K562 (cell line): ENCODE data around the gene KIR2DL4. TPM values are rescaled to one million over a fixed set of nuclear protein-coding genes. Genes with fewer than 3 reads are reported as not detected.

ENCODE experiments used
- ATAC-seq: fragments of 200-7000 bp; cut with Tn5 transposase; 3 replicates; pipeline ENCODE4 v1.9.1; 2020; ENCODE audit warnings: moderate library complexity
- BruUV-seq: library from RNA; stranded (reverse); fragments of 400-500 nt; replicated peaks from 2 replicates; lab custom pipeline; 2021; lab: Mats Ljungman, UMichigan
- CTCF ChIA-PET: fragments of 300-600 bp; formaldehyde crosslinking; extraction: SDS; loops from one replicate; lab custom pipeline; 2021; ENCODE audit warnings: low intra/inter-chr PET ratio; lab: Yijun Ruan, JAX
- POLR2A ChIA-PET: fragments of 300-600, 350-650 bp; sonication (Branson Sonifier 250); formaldehyde crosslinking; extraction: SDS; loops from one replicate; lab custom pipeline; 2021; ENCODE audit warnings: antibody characterized with exemption, inconsistent platforms; lab: Yijun Ruan, JAX
- DNase-seq, 4 experiments: peaks; one replicate each; pipeline versions ENCODE4 v3.0.0 to v3.0.0-alpha.2; 2011 to 2018; ENCODE audit warnings: low spot score in 3 of 4, mixed read lengths in 3 of 4; ENCODE audit errors: extremely low read depth in 1 of 4
- FAIRE-seq: peaks from 2 replicates; lab custom pipeline; 2011; peaks lifted over from hg19 to GRCh38; lab: Jason Lieb, UNC
- H2AFZ ChIP-seq: 2 replicates; pipeline ENCODE4 v1.6.0; 2011; ENCODE audit warnings: low read depth, low read length, control low read depth, inconsistent platforms
- H3K27ac ChIP-seq: fragments of 200-600 bp; 3 replicates; pipeline ENCODE4 v1.8.0; 2011; ENCODE audit warnings: low read depth, mild to moderate bottlenecking, control low read depth, inconsistent platforms, low read length, moderate library complexity, mixed read lengths; ENCODE audit errors: extremely low read depth
- H3K27me3 ChIP-seq, 2 experiments: fragments of 300-600 bp in 1 of 2; 2 replicates in 1 of 2; 3 replicates in 1 of 2; pipeline versions ENCODE4 v1.6.0 to v1.8.0; 2011; ENCODE audit warnings: inconsistent platforms in 2 of 2, low read length in 2 of 2, mild to moderate bottlenecking in 1 of 2, mixed read lengths in 1 of 2, moderate library complexity in 1 of 2; ENCODE audit not compliant: control insufficient read depth in 2 of 2, insufficient read depth in 2 of 2
- H3K36me3 ChIP-seq: fragments of 300-600 bp; 3 replicates; pipeline ENCODE4 v1.8.0; 2011; ENCODE audit warnings: mild to moderate bottlenecking, low read length, inconsistent platforms; ENCODE audit not compliant: control insufficient read depth, insufficient read depth
- H3K4me1 ChIP-seq, 2 experiments: fragments of 200-600 bp in 1 of 2; replicated peaks in 1 of 2; 2 replicates in 1 of 2; 3 replicates in 1 of 2; pipeline versions ENCODE4 v1.5.1 to v1.8.0; 2011; ENCODE audit warnings: inconsistent platforms in 2 of 2, low read length in 2 of 2, mild to moderate bottlenecking in 1 of 2, mixed read lengths in 1 of 2, moderate library complexity in 1 of 2; ENCODE audit not compliant: control insufficient read depth in 2 of 2, insufficient read depth in 2 of 2
- H3K4me2 ChIP-seq: 2 replicates; pipeline ENCODE4 v1.6.1; 2011; ENCODE audit warnings: low read length, control low read depth, inconsistent platforms, mixed read lengths; ENCODE audit not compliant: insufficient read depth
- H3K4me3 ChIP-seq: fragments of 200-600 bp; sonication (generic), shearing (Covaris generic); 2 replicates; pipeline ENCODE4 v1.5.1; 2016; ENCODE audit warnings: control low read depth, inconsistent platforms
- H3K79me2 ChIP-seq: fragments of 200-600 bp; 3 replicates; pipeline ENCODE4 v1.8.0; 2011; ENCODE audit warnings: low read length, inconsistent platforms; ENCODE audit not compliant: control insufficient read depth, insufficient read depth
- H3K9ac ChIP-seq, 2 experiments: 2 replicates each; pipeline versions ENCODE4 v1.6.0 to v1.6.1; 2011; ENCODE audit warnings: low read depth in 2 of 2, low read length in 2 of 2, control low read depth in 1 of 2, inconsistent platforms in 1 of 2, mild to moderate bottlenecking in 1 of 2, mixed read lengths in 1 of 2; ENCODE audit not compliant: insufficient read depth in 1 of 2
- H3K9me1 ChIP-seq: one replicate; pipeline ENCODE4 v1.6.0; 2011; ENCODE audit warnings: inconsistent platforms, mild to moderate bottlenecking, low read length, moderate library complexity; ENCODE audit not compliant: control insufficient read depth, insufficient read depth
- H3K9me3 ChIP-seq: replicated peaks from 2 replicates; pipeline ENCODE4 v1.5.1; 2011; ENCODE audit warnings: low read depth, low read length, inconsistent platforms; ENCODE audit not compliant: control insufficient read depth, insufficient read depth
- H4K20me1 ChIP-seq: replicated peaks from 2 replicates; pipeline ENCODE4 v1.6.1; 2011; ENCODE audit warnings: low read length, inconsistent platforms, mixed read lengths; ENCODE audit not compliant: control insufficient read depth, insufficient read depth
- CEBPG ChIP-seq, 3 experiments: fragments of 200-800 bp in 1 of 3; sonication (Bioruptor generic) in 1 of 3; sonication (generic) in 1 of 3; formaldehyde crosslinking in 1 of 3; IDR thresholded peaks in 2 of 3; conservative IDR thresholded peaks in 1 of 3; 2 replicates each; pipeline versions ENCODE4 v1.6.1 to v1.8.0; 2016 to 2022; ENCODE audit warnings: missing compliant biosample characterization in 2 of 3, missing genetic modification characterization in 2 of 3, mild to moderate bottlenecking in 1 of 3, missing genetic modification reagents in 1 of 3
- ETS2 ChIP-seq: IDR thresholded peaks from 2 replicates; pipeline ENCODE4 v1.6.1; 2016; ENCODE audit warnings: borderline replicate concordance, missing genetic modification characterization, mild to moderate bottlenecking, moderate library complexity, missing compliant biosample characterization; ENCODE audit not compliant: poor library complexity, severe bottlenecking
- GATAD2B ChIP-seq: fragments of 450-650 bp; IDR thresholded peaks from 2 replicates; pipeline ENCODE4 v1.6.1; 2017; ENCODE audit warnings: mild to moderate bottlenecking, borderline replicate concordance
- PPARD ChIP-seq: fragments of 250-450 bp; sonication (Bioruptor Pico); IDR thresholded peaks from 2 replicates; pipeline ENCODE4 v1.8.0; 2022; ENCODE audit warnings: inconsistent platforms, mild to moderate bottlenecking, moderate library complexity
- TAL1 ChIP-seq: fragments of 450-650 bp; IDR thresholded peaks from 2 replicates; pipeline ENCODE4 v1.6.1; 2016; ENCODE audit warnings: mild to moderate bottlenecking
- ZNF324 ChIP-seq: fragments of 250-450 bp; sonication (Bioruptor Pico); IDR thresholded peaks from 2 replicates; pipeline ENCODE4 v1.4.0; 2020; ENCODE audit warnings: mild to moderate bottlenecking
- ZNF76 ChIP-seq: fragments of 250-450 bp; sonication (Bioruptor Pico); IDR thresholded peaks from 2 replicates; pipeline ENCODE4 v1.4.0; 2020; ENCODE audit warnings: mild to moderate bottlenecking, moderate library complexity, borderline replicate concordance
- ZNF79 ChIP-seq: fragments of 250-450 bp; sonication (Bioruptor Pico); IDR thresholded peaks from 2 replicates; pipeline ENCODE4 v1.4.0; 2020; ENCODE audit warnings: low read depth, mild to moderate bottlenecking, moderate library complexity
- WGBS: fragments of 100-300 bp; shearing (Covaris generic); methylation state at CpG from one replicate; pipeline ENCODE4 v1.1.6; 2016; ENCODE audit warnings: low coverage, mixed read lengths; ENCODE audit not compliant: insufficient coverage; ENCODE audit errors: missing lambda C conversion rate; 5-methylcytosine and 5-hydroxymethylcytosine counted together
- in situ Hi-C: fragments of 300-500 bp; cut with MboI; formaldehyde crosslinking; loops from 4 replicates; pipeline ENCODE4 v1.15.0; 2018; ENCODE audit warnings: inconsistent platforms, mixed read lengths
- intact Hi-C: fragments of 100-400 bp; cut with micrococcal nuclease; formaldehyde crosslinking; loops from 2 replicates; pipeline ENCODE4 v1.14.2; 2022
- polyA plus RNA-seq, 8 experiments: library from polyadenylated mRNA; depleted of rRNA in 4 of 8; stranded (reverse) in 5 of 8; unstranded in 3 of 8; fragments of >200 nt; fragmentation: Nextera tagmentation in 2 of 8; fragmentation: Illumina TruSeq in 1 of 8; extraction: Ambion mirVana in 2 of 8; extraction: Trizol in 1 of 8; gene quantifications; 2 replicates each; pipeline versions ENCODE4 v1.2.1 to v1.2.3, GENCODE V29; 2011 to 2014; ENCODE audit warnings: inconsistent platforms in 1 of 8, missing spikeins in 1 of 8
- total RNA-seq, 7 experiments: library from RNA; depleted of rRNA in 6 of 7; stranded (reverse); fragments of >200 nt in 6 of 7; fragmentation: Illumina TruSeq in 2 of 7; extraction: Trizol in 2 of 7; gene quantifications; 2 replicates each; pipeline versions ENCODE4 v1.2.1 to v1.2.3, GENCODE V29; 2011 to 2021; ENCODE audit warnings: low replicate concordance in 1 of 7
- TF ChIP-seq, protein P1 (sequence below): fragments of 250-450 bp; sonication (Bioruptor Pico); IDR thresholded peaks from 2 replicates; pipeline ENCODE4 v1.8.0; 2022; ENCODE audit warnings: moderate library complexity, mild to moderate bottlenecking, inconsistent platforms
- TF ChIP-seq, protein P2 (sequence below): fragments of 450-650 bp; IDR thresholded peaks from 2 replicates; pipeline ENCODE4 v1.6.1; 2016; ENCODE audit warnings: low read depth
- TF ChIP-seq, protein P3 (sequence below): fragments of 450-650 bp; IDR thresholded peaks from 2 replicates; pipeline ENCODE4 v1.7.1; 2018; ENCODE audit warnings: mild to moderate bottlenecking, low read depth; ENCODE audit not compliant: partially characterized antibody

The KIR2DL4 gene
- total and polyA plus RNA-seq, 9 of the 15 experiments (the other 6 are each of a cell fraction or from before 2014, with no cell fraction given), result not detected

DNA sequence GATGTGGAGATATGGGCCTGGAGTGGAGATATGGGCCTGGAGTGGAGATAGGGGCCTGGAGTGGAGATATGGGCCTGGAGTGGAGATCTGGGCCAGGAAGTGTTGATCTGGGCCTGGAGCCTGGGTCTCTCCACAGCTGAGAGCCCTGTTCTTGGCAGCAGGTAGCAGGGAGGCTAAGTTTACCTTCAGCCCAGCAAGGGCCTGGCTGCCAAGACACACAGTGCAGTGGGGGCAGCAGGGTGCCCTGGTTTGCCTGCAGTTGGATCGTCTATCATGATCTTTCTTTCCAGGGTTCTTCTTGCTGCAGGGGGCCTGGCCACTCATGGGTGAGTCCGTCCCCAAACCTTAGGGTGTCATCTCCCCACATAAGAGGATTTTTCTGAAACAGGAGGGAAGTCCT, 47.5 kb downstream of the KIR2DL4 start:
- Histone ChIP-seq H4K20me1 (no peaks in the 10 kb centered on the region), H3K4me3 (no peak overlapping the region), H3K4me1 (no peaks in the 10 kb centered on the region; a peak in 1 of 5 replicates), H3K9me1 (no peaks in the 10 kb centered on the region), H3K36me3 (no peaks in the 10 kb centered on the region), H3K79me2 (no peaks in the 10 kb centered on the region), H3K9ac (no peak overlapping the region), H2AFZ (no peak overlapping the region), H3K27me3 (peaks cover 0 to 17% of the 10 kb centered on the region in 2 experiments; a peak in 3 of 5 replicates), H3K4me2 (no peak overlapping the region), H3K9me3 (no peaks in the 10 kb centered on the region), H3K27ac (no peak overlapping the region)
- intact Hi-C loops, result no loop called here
- FAIRE-seq, result no peak
- ATAC-seq, result no peak
- WGBS, result 7% methylated on average over 1 of the region's 2 CpGs
- ChIA-PET POLR2A (no interaction called here), CTCF (no interaction called here)
- DNase-seq, result no peak
- in situ Hi-C loops, result no loop called here
- no TSS peak for BruUV-seq
- no peak for TF ChIP-seq ZNF79 (CRISPR knock-in tag)
- TF ChIP-seq CEBPG (CRISPR knock-in tag; IDR thresholded peaks at IDR 0.05), result no peak
- no peak for TF ChIP-seq CEBPG (tag; conservative IDR thresholded peaks at IDR 0.05 in 1 of 2, IDR thresholded peaks at IDR 0.05 in 1 of 2)
- TF ChIP-seq ZNF324 (CRISPR knock-in tag), result no peak
- TF ChIP-seq TAL1, result no peak
- TF ChIP-seq, protein P1, sequence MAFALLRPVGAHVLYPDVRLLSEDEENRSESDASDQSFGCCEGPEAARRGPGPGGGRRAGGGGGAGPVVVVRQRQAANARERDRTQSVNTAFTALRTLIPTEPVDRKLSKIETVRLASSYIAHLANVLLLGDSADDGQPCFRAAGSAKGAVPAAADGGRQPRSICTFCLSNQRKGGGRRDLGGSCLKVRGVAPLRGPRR (CRISPR knock-in tag), result no peak
- TF ChIP-seq, protein P2, sequence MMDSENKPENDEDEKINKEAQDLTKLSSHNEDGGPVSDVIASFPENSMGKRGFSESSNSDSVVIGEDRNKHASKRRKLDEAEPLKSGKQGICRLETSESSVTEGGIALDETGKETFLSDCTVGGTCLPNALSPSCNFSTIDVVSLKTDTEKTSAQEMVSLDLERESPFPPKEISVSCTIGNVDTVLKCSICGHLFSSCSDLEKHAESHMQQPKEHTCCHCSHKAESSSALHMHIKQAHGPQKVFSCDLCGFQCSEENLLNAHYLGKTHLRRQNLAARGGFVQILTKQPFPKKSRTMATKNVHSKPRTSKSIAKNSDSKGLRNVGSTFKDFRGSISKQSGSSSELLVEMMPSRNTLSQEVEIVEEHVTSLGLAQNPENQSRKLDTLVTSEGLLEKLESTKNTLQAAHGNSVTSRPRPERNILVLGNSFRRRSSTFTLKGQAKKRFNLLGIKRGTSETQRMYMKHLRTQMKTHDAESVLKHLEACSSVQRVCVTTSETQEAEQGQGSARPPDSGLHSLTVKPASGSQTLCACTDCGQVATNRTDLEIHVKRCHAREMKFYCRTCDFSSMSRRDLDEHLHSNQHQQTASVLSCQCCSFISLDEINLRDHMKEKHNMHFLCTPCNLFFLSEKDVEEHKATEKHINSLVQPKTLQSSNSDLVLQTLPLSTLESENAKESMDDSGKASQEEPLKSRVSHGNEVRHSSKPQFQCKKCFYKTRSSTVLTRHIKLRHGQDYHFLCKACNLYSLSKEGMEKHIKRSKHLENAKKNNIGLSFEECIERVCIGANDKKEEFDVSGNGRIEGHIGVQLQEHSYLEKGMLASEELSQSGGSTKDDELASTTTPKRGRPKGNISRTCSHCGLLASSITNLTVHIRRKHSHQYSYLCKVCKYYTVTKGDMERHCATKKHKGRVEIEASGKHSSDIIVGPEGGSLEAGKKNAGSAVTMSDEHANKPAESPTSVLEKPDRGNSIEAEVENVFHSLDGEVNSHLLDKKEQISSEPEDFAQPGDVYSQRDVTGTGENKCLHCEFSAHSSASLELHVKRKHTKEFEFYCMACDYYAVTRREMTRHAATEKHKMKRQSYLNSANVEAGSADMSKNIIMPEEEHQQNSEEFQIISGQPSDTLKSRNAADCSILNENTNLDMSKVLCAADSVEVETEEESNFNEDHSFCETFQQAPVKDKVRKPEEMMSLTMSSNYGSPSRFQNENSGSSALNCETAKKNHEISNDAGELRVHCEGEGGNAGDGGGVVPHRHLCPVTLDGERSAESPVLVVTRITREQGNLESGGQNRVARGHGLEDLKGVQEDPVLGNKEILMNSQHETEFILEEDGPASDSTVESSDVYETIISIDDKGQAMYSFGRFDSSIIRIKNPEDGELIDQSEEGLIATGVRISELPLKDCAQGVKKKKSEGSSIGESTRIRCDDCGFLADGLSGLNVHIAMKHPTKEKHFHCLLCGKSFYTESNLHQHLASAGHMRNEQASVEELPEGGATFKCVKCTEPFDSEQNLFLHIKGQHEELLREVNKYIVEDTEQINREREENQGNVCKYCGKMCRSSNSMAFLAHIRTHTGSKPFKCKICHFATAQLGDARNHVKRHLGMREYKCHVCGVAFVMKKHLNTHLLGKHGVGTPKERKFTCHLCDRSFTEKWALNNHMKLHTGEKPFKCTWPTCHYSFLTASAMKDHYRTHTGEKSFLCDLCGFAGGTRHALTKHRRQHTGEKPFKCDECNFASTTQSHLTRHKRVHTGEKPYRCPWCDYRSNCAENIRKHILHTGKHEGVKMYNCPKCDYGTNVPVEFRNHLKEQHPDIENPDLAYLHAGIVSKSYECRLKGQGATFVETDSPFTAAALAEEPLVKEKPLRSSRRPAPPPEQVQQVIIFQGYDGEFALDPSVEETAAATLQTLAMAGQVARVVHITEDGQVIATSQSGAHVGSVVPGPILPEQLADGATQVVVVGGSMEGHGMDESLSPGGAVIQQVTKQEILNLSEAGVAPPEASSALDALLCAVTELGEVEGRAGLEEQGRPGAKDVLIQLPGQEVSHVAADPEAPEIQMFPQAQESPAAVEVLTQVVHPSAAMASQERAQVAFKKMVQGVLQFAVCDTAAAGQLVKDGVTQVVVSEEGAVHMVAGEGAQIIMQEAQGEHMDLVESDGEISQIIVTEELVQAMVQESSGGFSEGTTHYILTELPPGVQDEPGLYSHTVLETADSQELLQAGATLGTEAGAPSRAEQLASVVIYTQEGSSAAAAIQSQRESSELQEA, result no peak
- TF ChIP-seq, protein P3, sequence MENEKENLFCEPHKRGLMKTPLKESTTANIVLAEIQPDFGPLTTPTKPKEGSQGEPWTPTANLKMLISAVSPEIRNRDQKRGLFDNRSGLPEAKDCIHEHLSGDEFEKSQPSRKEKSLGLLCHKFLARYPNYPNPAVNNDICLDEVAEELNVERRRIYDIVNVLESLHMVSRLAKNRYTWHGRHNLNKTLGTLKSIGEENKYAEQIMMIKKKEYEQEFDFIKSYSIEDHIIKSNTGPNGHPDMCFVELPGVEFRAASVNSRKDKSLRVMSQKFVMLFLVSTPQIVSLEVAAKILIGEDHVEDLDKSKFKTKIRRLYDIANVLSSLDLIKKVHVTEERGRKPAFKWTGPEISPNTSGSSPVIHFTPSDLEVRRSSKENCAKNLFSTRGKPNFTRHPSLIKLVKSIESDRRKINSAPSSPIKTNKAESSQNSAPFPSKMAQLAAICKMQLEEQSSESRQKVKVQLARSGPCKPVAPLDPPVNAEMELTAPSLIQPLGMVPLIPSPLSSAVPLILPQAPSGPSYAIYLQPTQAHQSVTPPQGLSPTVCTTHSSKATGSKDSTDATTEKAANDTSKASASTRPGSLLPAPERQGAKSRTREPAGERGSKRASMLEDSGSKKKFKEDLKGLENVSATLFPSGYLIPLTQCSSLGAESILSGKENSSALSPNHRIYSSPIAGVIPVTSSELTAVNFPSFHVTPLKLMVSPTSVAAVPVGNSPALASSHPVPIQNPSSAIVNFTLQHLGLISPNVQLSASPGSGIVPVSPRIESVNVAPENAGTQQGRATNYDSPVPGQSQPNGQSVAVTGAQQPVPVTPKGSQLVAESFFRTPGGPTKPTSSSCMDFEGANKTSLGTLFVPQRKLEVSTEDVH, result no peak
- TF ChIP-seq GATAD2B, result no peak
- no peak for TF ChIP-seq ZNF76 (CRISPR knock-in tag)
- TF ChIP-seq ETS2 (tag), result no peak
- TF ChIP-seq PPARD, result no peak
